Measurements from ENCODE around the gene RNF115.

Gene RNF115

DNA sequence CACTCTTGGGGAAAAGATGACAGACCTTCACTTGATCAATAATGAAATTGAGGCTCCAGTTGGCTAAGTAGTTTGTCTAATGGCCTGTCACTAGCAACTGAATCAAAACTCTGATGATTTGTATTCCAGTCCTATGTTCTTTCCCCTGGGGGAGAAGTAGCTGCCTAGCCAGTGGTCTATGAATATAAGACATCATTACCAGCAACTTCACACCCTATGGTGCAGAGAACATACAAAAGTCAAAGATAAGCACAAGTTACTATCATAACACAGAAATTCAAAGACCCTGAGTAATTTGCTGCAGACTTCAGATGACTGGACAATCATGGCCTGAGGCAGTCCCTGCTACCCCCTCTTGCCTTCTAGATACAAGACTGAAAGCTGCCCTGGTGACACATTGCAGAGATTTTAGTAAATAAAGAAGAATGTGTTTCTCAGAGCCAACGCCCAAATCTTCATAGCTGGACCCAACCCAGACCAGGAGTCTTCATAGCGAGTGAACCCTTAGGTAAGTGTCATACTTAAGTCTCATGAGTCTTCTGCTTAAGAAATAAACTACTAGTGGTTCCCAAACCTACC lies 117.7 kb downstream of the RNF115 start:
- no peak overlapping the region for H3K4me3 ChIP-seq (ENCODE audit: low read depth, low read length)
- no peak for DNase-seq (ENCODE audit: low read depth)
- no peak for TF ChIP-seq CTCF (conservative IDR thresholded peaks at IDR 0.05; ENCODE audit: low read depth, low read length)

GRCh38 chr1:145705622-145706021 lies 118.3 kb downstream of the RNF115 start:
- DNase-seq (ENCODE audit: low read depth) = no peak
- no peak for TF ChIP-seq CTCF (conservative IDR thresholded peaks at IDR 0.05; ENCODE audit: low read depth, low read length)
- H3K4me3 ChIP-seq (ENCODE audit: low read depth, low read length) = no peak overlapping the region

GRCh38 chr1:145702826-145703225 lies 121.1 kb downstream of the RNF115 start:
- no peak for DNase-seq (ENCODE audit: low read depth)
- TF ChIP-seq CTCF (conservative IDR thresholded peaks at IDR 0.05; ENCODE audit: low read depth, low read length) = no peak
- H3K4me3 ChIP-seq (ENCODE audit: low read depth, low read length) = no peak overlapping the region

DNA sequence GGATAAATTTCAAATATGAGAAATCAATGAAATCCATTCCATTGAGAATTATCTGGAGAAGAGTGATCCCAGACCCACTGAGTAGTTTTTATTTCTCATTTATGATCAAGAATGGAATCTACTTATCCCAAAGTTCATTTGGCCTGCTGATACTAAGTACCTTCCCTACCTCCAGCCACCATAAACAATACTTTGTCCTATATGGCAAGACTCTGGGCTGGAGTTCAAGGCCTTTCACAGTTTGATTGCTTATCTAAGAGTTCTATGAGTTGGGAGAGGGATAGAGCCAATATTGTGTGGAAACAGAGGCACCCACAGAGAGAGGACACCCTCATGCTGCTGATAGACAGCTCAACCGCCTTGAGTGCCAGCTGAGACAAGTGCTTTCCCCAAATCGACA lies 121.8 kb downstream of the RNF115 start:
- DNase-seq (ENCODE audit: low read depth) = no peak
- H3K4me3 ChIP-seq (ENCODE audit: low read depth, low read length) = no peak overlapping the region
- TF ChIP-seq CTCF (conservative IDR thresholded peaks at IDR 0.05; ENCODE audit: low read depth, low read length) = no peak

- peak; percentile 76 for DNase-seq (ENCODE audit: low read depth)
- no peak overlapping the region for H3K4me3 ChIP-seq (ENCODE audit: low read depth, low read length)
- TF ChIP-seq CTCF (conservative IDR thresholded peaks at IDR 0.05; ENCODE audit: low read depth, low read length) = no peak
Measured at GRCh38 chr1:145701306-145701862, 122.5 kb downstream of the RNF115 start.

GRCh38 chr1:145696630-145696960 lies 127.3 kb downstream of the RNF115 start:
- no peak overlapping the region for H3K4me3 ChIP-seq (ENCODE audit: low read depth, low read length)
- no peak for DNase-seq (ENCODE audit: low read depth)
- TF ChIP-seq CTCF (conservative IDR thresholded peaks at IDR 0.05; ENCODE audit: low read depth, low read length) = no peak
